Transverse colon (tissue), 4 donors: ENCODE measurements around the gene BRIP1. TPM values are rescaled to one million over a fixed set of nuclear protein-coding genes. Genes with fewer than 3 reads are reported as not detected.

Experiments used
- DNase-seq: peaks from one replicate; pipeline ENCODE4 v3.0.0-alpha.2; 2019
- H3K27ac ChIP-seq, 4 donors: fragments of 200-600 bp; sonication (generic); 2 replicates each; pipeline ENCODE4 v1.5.1; 2016 to 2018; ENCODE audit warnings: inconsistent platforms in 4 of 4
- H3K27me3 ChIP-seq: fragments of 200-600 bp; sonication (generic); 2 replicates; pipeline ENCODE4 v1.5.1; 2017; ENCODE audit warnings: inconsistent platforms
- H3K36me3 ChIP-seq, 4 donors: fragments of 200-600 bp; sonication (generic); 2 replicates each; pipeline ENCODE4 v1.5.1; 2017 to 2019; ENCODE audit warnings: inconsistent platforms in 4 of 4
- H3K4me1 ChIP-seq, 4 donors: fragments of 200-600 bp; sonication (generic); 2 replicates each; pipeline ENCODE4 v1.5.1; 2017 to 2020; ENCODE audit warnings: inconsistent platforms in 4 of 4
- H3K4me3 ChIP-seq, 4 donors: fragments of 200-600 bp; sonication (generic); 1 replicate in 1 of 4; 2 replicates in 3 of 4; pipeline versions ENCODE4 v1.5.1 to v1.6.1; 2017 to 2019; ENCODE audit warnings: inconsistent platforms in 4 of 4
- H3K9me3 ChIP-seq, 2 donors: fragments of 200-600 bp; sonication (generic); 2 replicates each; pipeline ENCODE4 v1.5.1; 2017 to 2019; ENCODE audit warnings: inconsistent platforms in 2 of 2
- EP300 ChIP-seq: sonication (generic); formaldehyde crosslinking; IDR thresholded peaks from one replicate; pipeline ENCODE4 v1.6.1; 2017; ENCODE audit warnings: antibody characterized with exemption, low read depth
- POLR2A ChIP-seq: fragments of 450-650 bp; IDR thresholded peaks from one replicate; pipeline ENCODE4 v1.6.1; 2016; ENCODE audit warnings: antibody characterized with exemption, mild to moderate bottlenecking, moderate library complexity
- POLR2AphosphoS5 ChIP-seq, 3 donors: sonication (generic); formaldehyde crosslinking; IDR thresholded peaks; one replicate each; pipeline ENCODE4 v1.6.1; 2016; ENCODE audit warnings: antibody characterized with exemption in 3 of 3
- WGBS, 2 donors: methylation state at CpG; one replicate each; pipeline ENCODE4 v1.1.5; 2018; ENCODE audit warnings: low coverage in 1 of 2; 5-methylcytosine and 5-hydroxymethylcytosine counted together
- in situ Hi-C, 4 donors: fragments of 200-750 bp; cut with MboI; loops; one replicate each; pipeline versions ENCODE4 v1.15.0 to v1.15.1; 2017; ENCODE audit warnings: low sequenced_read_pairs in 3 of 4, low pct_ligation_motif_present in 1 of 4, low pct_unique_long_range_greater_than_20kb in 1 of 4
- intact Hi-C: fragments of 100-400 bp; cut with DNase I; formaldehyde crosslinking; loops from one replicate; pipeline ENCODE4 v1.15.1; 2023; ENCODE audit warnings: low total_unique reads
- total RNA-seq, 4 donors: library from RNA; depleted of rRNA; stranded (reverse); fragments of >200 nt; gene quantifications; one replicate each; pipeline ENCODE4 v1.1.0, GENCODE V29; 2016
- TF ChIP-seq, protein P1 (sequence below), 5 experiments: fragments of 200-600 bp in 3 of 5; fragments of 450-650 bp in 2 of 5; sonication (generic) in 3 of 5; IDR thresholded peaks; 1 replicate in 2 of 5; 2 replicates in 3 of 5; pipeline ENCODE4 v1.5.1; 2016 to 2017; ENCODE audit warnings: antibody characterized with exemption in 5 of 5, inconsistent platforms in 3 of 5, mild to moderate bottlenecking in 2 of 5, moderate library complexity in 1 of 5

BRIP1 gene
- total RNA-seq, 4 donors from 2014 or later: 0.80 to 1.9 (median 1.2) TPM

DNA sequence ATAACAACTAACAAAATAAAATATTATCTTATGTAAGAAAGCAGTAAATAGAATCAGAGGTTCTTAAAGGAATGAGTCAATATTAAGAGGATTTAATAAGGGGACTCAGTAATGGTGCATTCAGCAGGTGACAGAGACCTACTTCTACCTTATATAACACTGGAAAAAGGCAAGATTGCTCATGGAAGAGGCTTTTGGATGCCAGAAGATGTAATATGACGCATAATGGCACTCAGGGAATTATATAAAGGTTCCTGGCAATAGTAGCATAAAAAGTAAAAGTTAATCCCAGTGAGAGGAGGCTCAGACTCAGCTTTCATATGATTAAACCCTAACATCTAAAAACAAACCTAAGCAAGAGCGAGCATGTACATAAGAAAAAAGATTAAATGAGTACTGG lies 136.4 kb downstream of the BRIP1 start:
- Histone ChIP-seq H3K4me3 (no peak overlapping the region), H3K27ac (no peak overlapping the region), H3K4me1 (no peaks in the 10 kb centered on the region), H3K27me3 (no peaks in the 10 kb centered on the region), H3K9me3 (no peaks in the 10 kb centered on the region), H3K36me3 (no peaks in the 10 kb centered on the region)
- intact Hi-C loops: no loop called here
- in situ Hi-C loops: loop anchor here in 1 of 4 donors (25.0 kb wide), 1 partner anchor 110 kb away; no protein-coding TSS in a partner anchor
- 93 to 98% methylated on average over 2 of the region's 2 CpGs for WGBS, 2 donors
- DNase-seq: no peak
- no peak for TF ChIP-seq POLR2A
- TF ChIP-seq EP300: no peak
- TF ChIP-seq, protein P1, sequence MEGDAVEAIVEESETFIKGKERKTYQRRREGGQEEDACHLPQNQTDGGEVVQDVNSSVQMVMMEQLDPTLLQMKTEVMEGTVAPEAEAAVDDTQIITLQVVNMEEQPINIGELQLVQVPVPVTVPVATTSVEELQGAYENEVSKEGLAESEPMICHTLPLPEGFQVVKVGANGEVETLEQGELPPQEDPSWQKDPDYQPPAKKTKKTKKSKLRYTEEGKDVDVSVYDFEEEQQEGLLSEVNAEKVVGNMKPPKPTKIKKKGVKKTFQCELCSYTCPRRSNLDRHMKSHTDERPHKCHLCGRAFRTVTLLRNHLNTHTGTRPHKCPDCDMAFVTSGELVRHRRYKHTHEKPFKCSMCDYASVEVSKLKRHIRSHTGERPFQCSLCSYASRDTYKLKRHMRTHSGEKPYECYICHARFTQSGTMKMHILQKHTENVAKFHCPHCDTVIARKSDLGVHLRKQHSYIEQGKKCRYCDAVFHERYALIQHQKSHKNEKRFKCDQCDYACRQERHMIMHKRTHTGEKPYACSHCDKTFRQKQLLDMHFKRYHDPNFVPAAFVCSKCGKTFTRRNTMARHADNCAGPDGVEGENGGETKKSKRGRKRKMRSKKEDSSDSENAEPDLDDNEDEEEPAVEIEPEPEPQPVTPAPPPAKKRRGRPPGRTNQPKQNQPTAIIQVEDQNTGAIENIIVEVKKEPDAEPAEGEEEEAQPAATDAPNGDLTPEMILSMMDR (IDR thresholded peaks at IDR 0.05): no peak
- TF ChIP-seq POLR2AphosphoS5 (IDR thresholded peaks at IDR 0.05): no peak

DNA sequence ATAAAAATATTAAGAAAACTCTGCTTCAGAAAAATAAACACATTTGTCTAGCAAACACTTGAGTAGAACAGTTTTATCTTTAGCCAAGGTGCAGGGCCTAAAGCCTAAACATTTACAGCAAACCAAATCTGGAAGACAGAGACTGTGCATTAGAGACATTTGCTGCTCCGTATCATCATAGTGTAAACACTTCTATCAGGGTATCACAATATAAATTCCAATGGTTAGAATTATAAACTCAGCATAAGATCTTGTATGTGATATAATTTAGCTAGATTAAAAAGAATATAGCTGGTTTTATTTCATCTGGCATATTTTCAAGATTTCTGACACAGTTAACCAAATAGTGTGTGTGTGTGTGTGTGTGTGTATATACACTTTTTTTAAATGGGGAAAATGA lies 138.6 kb downstream of the BRIP1 start:
- no peaks in the 10 kb centered on the region for H3K36me3 ChIP-seq
- no peak overlapping the region for H3K27ac ChIP-seq
- H3K27me3 ChIP-seq: no peaks in the 10 kb centered on the region
- in situ Hi-C loops: loop anchor here in 1 of 4 donors (25.0 kb wide), 1 partner anchor 113 kb away; no protein-coding TSS in a partner anchor
- intact Hi-C loops: no loop called here
- TF ChIP-seq EP300 (no peak), POLR2A (no peak)
- DNase-seq: no peak
- no peak overlapping the region for H3K4me3 ChIP-seq
- H3K4me1 ChIP-seq: no peaks in the 10 kb centered on the region
- 77 to 88% methylated on average over 1 of the region's 1 CpG for WGBS, 2 donors
- no peaks in the 10 kb centered on the region for H3K9me3 ChIP-seq

- no peaks in the 10 kb centered on the region for H3K36me3 ChIP-seq
- H3K4me1 ChIP-seq: no peaks in the 10 kb centered on the region
- TF ChIP-seq POLR2A (no peak), POLR2AphosphoS5 (IDR thresholded peaks at IDR 0.05) (no peak), EP300 (no peak)
- TF ChIP-seq, protein P1 (IDR thresholded peaks at IDR 0.05): no peak
- no peaks in the 10 kb centered on the region for H3K9me3 ChIP-seq
- H3K27me3 ChIP-seq: no peaks in the 10 kb centered on the region
- 92 to 100% methylated on average over 1 of the region's 1 CpG for WGBS, 2 donors
- H3K27ac ChIP-seq: no peak overlapping the region
- no peak overlapping the region for H3K4me3 ChIP-seq
- in situ Hi-C loops: no loop called here
- no peak for DNase-seq
- intact Hi-C loops: no loop called here
Measured at GRCh38 chr17:61723914-61724313, 139.4 kb downstream of the BRIP1 start.

DNA sequence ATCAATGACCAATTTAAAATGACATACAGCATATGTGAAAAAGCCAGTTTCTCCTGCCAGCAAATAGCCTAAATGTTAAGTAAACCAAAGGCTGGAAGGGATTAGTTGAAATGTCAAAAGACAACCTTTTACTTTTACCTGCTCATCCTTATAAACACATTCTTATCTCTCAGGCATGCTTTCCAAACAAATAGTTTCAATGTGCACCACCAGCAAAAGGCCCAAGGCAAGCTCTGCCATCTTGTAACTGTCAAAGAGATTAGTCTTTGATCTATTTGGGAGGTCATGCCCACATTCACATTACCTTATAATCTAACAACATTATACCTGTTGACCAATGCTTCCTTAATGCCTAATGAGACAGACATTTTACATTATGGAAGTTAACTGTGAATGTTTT lies 140.1 kb downstream of the BRIP1 start:
- H3K4me3 ChIP-seq: no peak overlapping the region
- no peak for DNase-seq
- H3K27ac ChIP-seq: no peak overlapping the region
- in situ Hi-C loops: no loop called here
- intact Hi-C loops: no loop called here
- TF ChIP-seq EP300 (no peak), POLR2A (no peak), POLR2AphosphoS5 (IDR thresholded peaks at IDR 0.05) (no peak)
- TF ChIP-seq, protein P1 (IDR thresholded peaks at IDR 0.05): no peak
- no peaks in the 10 kb centered on the region for H3K36me3 ChIP-seq
- H3K4me1 ChIP-seq: no peaks in the 10 kb centered on the region
- no peaks in the 10 kb centered on the region for H3K27me3 ChIP-seq
- no peaks in the 10 kb centered on the region for H3K9me3 ChIP-seq

DNA sequence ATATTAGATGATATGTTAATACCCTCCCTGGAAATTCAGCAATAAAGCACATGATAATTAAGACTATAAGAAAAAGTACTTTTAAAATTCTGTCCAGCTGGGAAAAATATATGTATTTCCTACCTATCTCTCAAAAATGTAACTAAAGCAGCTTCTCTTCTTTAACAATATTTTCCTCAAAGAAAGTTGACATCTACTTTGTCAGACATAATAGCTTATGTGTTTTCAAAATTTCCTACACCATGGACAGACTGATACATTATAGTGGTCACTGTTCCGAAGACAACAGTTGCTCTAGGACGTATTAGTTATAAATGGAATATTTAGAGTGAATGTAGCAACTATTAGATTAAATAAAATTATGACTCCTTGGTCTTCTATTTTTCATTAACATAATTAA lies 140.9 kb downstream of the BRIP1 start:
- H3K27ac ChIP-seq: no peak overlapping the region
- DNase-seq: no peak
- intact Hi-C loops: no loop called here
- no peaks in the 10 kb centered on the region for H3K4me1 ChIP-seq
- in situ Hi-C loops: no loop called here
- no peaks in the 10 kb centered on the region for H3K9me3 ChIP-seq
- H3K27me3 ChIP-seq: no peaks in the 10 kb centered on the region
- no peaks in the 10 kb centered on the region for H3K36me3 ChIP-seq
- TF ChIP-seq EP300 (no peak), POLR2AphosphoS5 (IDR thresholded peaks at IDR 0.05) (no peak), POLR2A (no peak)
- TF ChIP-seq, protein P1 (IDR thresholded peaks at IDR 0.05): no peak
- 98 to 100% methylated on average over 2 of the region's 2 CpGs for WGBS, 2 donors
- no peak overlapping the region for H3K4me3 ChIP-seq
